Natural killer cell (primary cell): ENCODE data around the gene AMY1A. TPM values are rescaled to one million over a fixed set of nuclear protein-coding genes. Genes with fewer than 3 reads are reported as not detected.
"Not testable (repeated sequence)": the region's sequence is repeated elsewhere in the genome, so short reads cannot be mapped to it uniquely, and the experiment has no call there.

Source experiments
- ATAC-seq, 3 donors: fragments of 150-1000 bp in 2 of 3; fragments of 200-7000 bp in 1 of 3; cut with Tn5 transposase; 1 replicate in 1 of 3; 2 replicates in 2 of 3; pipeline ENCODE4 v1.10.0; 2021; ENCODE audit warnings: mild to moderate bottlenecking in 2 of 3, moderate library complexity in 2 of 3
- DNase-seq, 2 donors: peaks; one replicate each; pipeline versions ENCODE4 v3.0.0 to v3.0.0-alpha.2; 2013 to 2021; ENCODE audit warnings: mixed read lengths in 1 of 2
- H3K27ac ChIP-seq: one replicate; pipeline ENCODE4 v1.5.1; 2013; ENCODE audit warnings: mild to moderate bottlenecking, low read length
- H3K27me3 ChIP-seq: one replicate; pipeline ENCODE4 v1.6.1; 2013; ENCODE audit warnings: low read length; ENCODE audit not compliant: control insufficient read depth, insufficient read depth
- H3K36me3 ChIP-seq: one replicate; pipeline ENCODE4 v1.6.1; 2013; ENCODE audit warnings: low read length; ENCODE audit not compliant: control insufficient read depth, insufficient read depth
- H3K4me1 ChIP-seq: one replicate; pipeline ENCODE4 v1.6.1; 2013; ENCODE audit warnings: low read length; ENCODE audit not compliant: control insufficient read depth, insufficient read depth
- H3K4me3 ChIP-seq: one replicate; pipeline ENCODE4 v1.5.1; 2013; ENCODE audit warnings: low read length
- H3K9me3 ChIP-seq: one replicate; pipeline ENCODE4 v1.6.1; 2013; ENCODE audit warnings: low read length; ENCODE audit not compliant: control insufficient read depth, insufficient read depth
- H3K27ac Mint-ChIP-seq, 2 donors: one replicate each; pipeline ENCODE4 v1.8.0; 2022; ENCODE audit warnings: mild to moderate bottlenecking in 2 of 2, mixed read lengths in 2 of 2, moderate library complexity in 1 of 2
- H3K27me3 Mint-ChIP-seq, 2 donors: one replicate each; pipeline ENCODE4 v1.8.0; 2022; ENCODE audit warnings: low read depth in 2 of 2, mixed read lengths in 2 of 2
- H3K36me3 Mint-ChIP-seq: one replicate; pipeline ENCODE4 v1.8.0; 2022; ENCODE audit warnings: mixed read lengths
- H3K4me1 Mint-ChIP-seq, 2 donors: one replicate each; pipeline ENCODE4 v1.8.0; 2022; ENCODE audit warnings: mixed read lengths in 2 of 2
- H3K4me3 Mint-ChIP-seq: one replicate; pipeline ENCODE4 v1.8.0; 2022; ENCODE audit warnings: mild to moderate bottlenecking, moderate library complexity, mixed read lengths
- H3K9me3 Mint-ChIP-seq, 2 donors: one replicate each; pipeline ENCODE4 v1.8.0; 2022; ENCODE audit warnings: mixed read lengths in 2 of 2
- WGBS: methylation state at CpG from one replicate; pipeline ENCODE4 v1.1.7; 2013; ENCODE audit warnings: missing lambda C conversion rate; ENCODE audit not compliant: insufficient coverage; 5-methylcytosine and 5-hydroxymethylcytosine counted together
- intact Hi-C: fragments of 100-400 bp; cut with micrococcal nuclease; formaldehyde crosslinking; loops from one replicate; pipeline ENCODE4 v1.14.2; 2022
- total RNA-seq, 4 donors: library from RNA; stranded (reverse); fragments of 120-200 nt in 1 of 4; gene quantifications; one replicate each; pipeline versions ENCODE4 v1.2.3 to v1.2.4, GENCODE V29; 2013 to 2022

The AMY1A gene
- total RNA-seq, 3 donors from 2014 or later (not counting 1 experiment from before 2014, with no cell fraction given) = not detected

- H3K9me3 Mint-ChIP-seq, H3K27me3 ChIP-seq, intact Hi-C loops, H3K27ac Mint-ChIP-seq, ATAC-seq, H3K9me3 ChIP-seq, H3K4me3 ChIP-seq, DNase-seq, H3K4me1 Mint-ChIP-seq, H3K4me3 Mint-ChIP-seq, H3K36me3 ChIP-seq, H3K36me3 Mint-ChIP-seq, H3K27ac ChIP-seq, H3K4me1 ChIP-seq, H3K27me3 Mint-ChIP-seq: not testable (repeated sequence)
- WGBS = no CpG with 5 or more reads among the region's 4 CpGs
Measured at GRCh38 chr1:103650889-103651288, 4.7 kb upstream of the AMY1A start.

- intact Hi-C loops, H3K9me3 ChIP-seq, ATAC-seq, H3K27me3 Mint-ChIP-seq, H3K4me3 Mint-ChIP-seq, H3K27ac Mint-ChIP-seq, H3K27ac ChIP-seq, H3K4me3 ChIP-seq, H3K27me3 ChIP-seq, H3K4me1 Mint-ChIP-seq, H3K9me3 Mint-ChIP-seq, H3K36me3 ChIP-seq, DNase-seq, H3K4me1 ChIP-seq, H3K36me3 Mint-ChIP-seq: not testable (repeated sequence)
- WGBS = no CpG with 5 or more reads among the region's 6 CpGs
Measured at GRCh38 chr1:103654133-103654532, 1.4 kb upstream of the AMY1A start.

- H3K27ac Mint-ChIP-seq, H3K4me3 Mint-ChIP-seq, H3K4me1 ChIP-seq, ATAC-seq, intact Hi-C loops, H3K9me3 ChIP-seq, H3K36me3 Mint-ChIP-seq, H3K27me3 Mint-ChIP-seq, H3K4me3 ChIP-seq, H3K4me1 Mint-ChIP-seq, H3K27me3 ChIP-seq, H3K27ac ChIP-seq, DNase-seq, H3K36me3 ChIP-seq, H3K9me3 Mint-ChIP-seq: not testable (repeated sequence)
- WGBS = no CpG with 5 or more reads among the region's 3 CpGs
Measured at GRCh38 chr1:103676335-103676734, 20.8 kb downstream of the AMY1A start.

GRCh38 chr1:103696110-103696509, 40.5 kb downstream of the AMY1A start, which contains the start of gene AMY1B:
Gene AMY1B (minus strand): TSS chr1:103696210. CDS start chr1:103695639, 571 bp downstream.
- intact Hi-C loops, H3K36me3 Mint-ChIP-seq, H3K4me1 ChIP-seq, H3K27me3 ChIP-seq, H3K4me1 Mint-ChIP-seq, DNase-seq, H3K9me3 Mint-ChIP-seq, ATAC-seq, H3K4me3 ChIP-seq, H3K9me3 ChIP-seq, H3K4me3 Mint-ChIP-seq, H3K36me3 ChIP-seq, H3K27me3 Mint-ChIP-seq, H3K27ac ChIP-seq, H3K27ac Mint-ChIP-seq: not testable (repeated sequence)
- WGBS = no CpG with 5 or more reads among the region's 5 CpGs

GRCh38 chr1:103697430-103697829, 41.9 kb downstream of the AMY1A start:
- H3K27ac Mint-ChIP-seq, H3K4me1 Mint-ChIP-seq, H3K9me3 Mint-ChIP-seq, H3K4me1 ChIP-seq, H3K9me3 ChIP-seq, H3K27me3 ChIP-seq, ATAC-seq, H3K27me3 Mint-ChIP-seq, H3K4me3 ChIP-seq, H3K4me3 Mint-ChIP-seq, DNase-seq, H3K36me3 Mint-ChIP-seq, intact Hi-C loops, H3K27ac ChIP-seq, H3K36me3 ChIP-seq: not testable (repeated sequence)
- no CpG with 5 or more reads among the region's 6 CpGs for whole genome bisulfite sequencing

GRCh38 chr1:103700669-103701068, 45.1 kb downstream of the AMY1A start:
- H3K36me3 ChIP-seq, H3K4me1 Mint-ChIP-seq, H3K27ac ChIP-seq, intact Hi-C loops, H3K27me3 Mint-ChIP-seq, H3K9me3 Mint-ChIP-seq, H3K27me3 ChIP-seq, H3K9me3 ChIP-seq, H3K4me3 Mint-ChIP-seq, DNase-seq, H3K4me3 ChIP-seq, H3K27ac Mint-ChIP-seq, H3K4me1 ChIP-seq, ATAC-seq, H3K36me3 Mint-ChIP-seq: not testable (repeated sequence)
- WGBS = no CpG with 5 or more reads among the region's 4 CpGs

GRCh38 chr1:103701256-103701655, 45.7 kb downstream of the AMY1A start:
- H3K4me3 Mint-ChIP-seq, DNase-seq, H3K9me3 ChIP-seq, H3K27me3 Mint-ChIP-seq, H3K4me1 ChIP-seq, H3K27me3 ChIP-seq, ATAC-seq, H3K27ac ChIP-seq, H3K9me3 Mint-ChIP-seq, H3K4me3 ChIP-seq, H3K4me1 Mint-ChIP-seq, H3K27ac Mint-ChIP-seq, intact Hi-C loops, H3K36me3 ChIP-seq, H3K36me3 Mint-ChIP-seq: not testable (repeated sequence)
- WGBS = no CpG with 5 or more reads among the region's 4 CpGs

GRCh38 chr1:103707670-103708069, 52.1 kb downstream of the AMY1A start:
- ATAC-seq, H3K27ac ChIP-seq, H3K9me3 Mint-ChIP-seq, H3K36me3 ChIP-seq, H3K27me3 ChIP-seq, intact Hi-C loops, H3K36me3 Mint-ChIP-seq, H3K4me3 Mint-ChIP-seq, DNase-seq, H3K4me3 ChIP-seq, H3K4me1 Mint-ChIP-seq, H3K27me3 Mint-ChIP-seq, H3K4me1 ChIP-seq, H3K9me3 ChIP-seq, H3K27ac Mint-ChIP-seq: not testable (repeated sequence)
- WGBS = no CpG with 5 or more reads among the region's 3 CpGs
